Fibroblast of the conjunctiva (primary cell): ENCODE measurements around the gene NPHP4.

Source experiments
- DNase-seq: peaks from one replicate; pipeline ENCODE4 v3.0.0-alpha.2; 2010; ENCODE audit warnings: low read depth

NPHP4 gene

DNA sequence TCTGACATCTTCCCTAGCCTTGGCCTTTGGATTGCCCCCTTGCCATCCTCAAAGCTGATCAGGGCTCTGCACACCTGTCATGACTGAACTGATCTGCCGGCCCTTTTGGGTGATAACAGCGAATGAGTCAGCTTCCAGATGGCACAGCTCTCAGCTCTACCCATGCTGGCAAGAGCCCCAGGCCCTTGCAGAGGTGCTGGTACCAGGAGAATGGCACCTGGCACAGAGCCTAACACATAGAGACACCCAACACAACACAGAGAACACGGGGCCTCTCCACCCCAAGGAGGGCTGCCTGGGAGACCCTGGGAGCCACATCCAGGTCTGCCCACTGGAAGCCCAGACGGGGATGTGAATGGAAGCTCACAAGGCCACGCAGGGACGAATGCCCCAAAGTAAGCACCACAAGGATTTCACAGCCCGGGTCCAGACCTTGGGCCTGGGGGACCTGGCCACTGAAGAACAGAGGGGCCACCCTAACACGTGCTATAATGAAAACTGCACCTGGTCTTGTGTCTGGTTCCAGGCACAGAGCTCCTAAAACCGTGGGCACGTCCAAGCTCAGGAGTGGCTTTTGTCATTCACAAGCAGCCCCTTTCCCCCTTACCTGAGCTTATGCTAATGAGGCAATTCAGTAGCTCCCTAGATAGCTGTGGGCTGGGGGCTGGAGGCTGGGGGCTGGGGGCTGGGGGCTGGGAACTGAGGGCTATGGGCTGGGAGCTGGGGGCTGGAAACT, 160.5 kb downstream of the NPHP4 start:
- DNase-seq = no peak

DNA sequence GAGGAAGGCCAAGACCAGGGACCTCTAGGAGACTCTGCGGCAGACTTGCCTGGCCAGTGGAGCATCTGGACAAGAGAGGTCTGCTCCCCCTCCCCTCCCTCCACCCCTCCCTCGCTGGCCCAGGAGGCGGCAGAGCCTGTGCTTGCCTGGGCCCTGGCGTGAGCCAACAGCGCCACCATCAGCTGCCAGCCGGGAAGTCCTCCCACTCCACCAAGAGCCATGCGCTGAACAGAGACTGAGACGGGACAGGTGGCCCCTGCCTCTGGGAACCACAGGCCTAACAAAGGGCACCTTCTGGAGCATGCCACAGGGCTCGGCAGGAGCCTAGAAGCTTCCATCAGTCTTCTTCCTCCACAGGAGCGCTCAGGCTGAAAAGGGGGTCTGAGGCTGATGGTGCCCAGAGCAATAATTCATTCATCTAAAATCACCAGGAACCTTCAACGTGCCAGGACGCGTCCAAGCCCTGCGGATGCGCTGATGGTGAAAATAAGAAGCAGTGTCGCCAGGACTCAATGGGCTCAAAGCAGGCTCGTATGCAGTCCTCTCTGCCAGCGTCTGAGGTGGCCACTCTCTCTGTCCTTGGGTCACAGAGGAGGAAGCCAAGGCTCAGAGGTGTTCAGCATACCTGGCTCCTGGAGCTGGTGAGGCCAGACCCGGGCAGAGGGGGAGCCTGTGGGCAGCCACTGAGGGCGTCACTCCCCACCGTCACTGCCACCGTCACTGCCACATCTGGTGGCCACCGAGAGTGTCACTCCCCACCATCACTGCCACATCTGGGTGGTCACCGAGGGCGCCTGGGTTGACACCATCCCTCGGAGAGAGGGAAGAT, 161.2 kb downstream of the NPHP4 start:
- no peak for DNase-seq

DNA sequence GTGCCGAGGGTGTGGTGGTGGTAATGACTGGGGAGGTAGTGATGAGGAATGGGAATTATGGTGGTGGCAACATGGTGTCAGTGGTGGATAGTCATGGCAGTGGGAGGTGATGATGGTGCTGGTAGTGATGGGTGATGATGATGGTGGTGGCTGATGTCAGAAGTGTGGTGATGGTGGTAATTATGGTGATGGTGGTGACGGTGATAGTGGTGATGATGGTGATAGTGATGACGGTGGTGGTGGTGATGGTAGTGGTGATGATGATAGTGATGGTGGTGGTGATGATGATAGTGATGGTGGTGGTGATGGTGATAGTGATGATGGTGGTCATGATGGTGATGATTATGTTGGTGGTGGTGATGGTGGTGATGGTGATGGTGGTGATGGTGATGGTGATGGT, 162.8 kb downstream of the NPHP4 start:
- no peak for DNase-seq

DNA sequence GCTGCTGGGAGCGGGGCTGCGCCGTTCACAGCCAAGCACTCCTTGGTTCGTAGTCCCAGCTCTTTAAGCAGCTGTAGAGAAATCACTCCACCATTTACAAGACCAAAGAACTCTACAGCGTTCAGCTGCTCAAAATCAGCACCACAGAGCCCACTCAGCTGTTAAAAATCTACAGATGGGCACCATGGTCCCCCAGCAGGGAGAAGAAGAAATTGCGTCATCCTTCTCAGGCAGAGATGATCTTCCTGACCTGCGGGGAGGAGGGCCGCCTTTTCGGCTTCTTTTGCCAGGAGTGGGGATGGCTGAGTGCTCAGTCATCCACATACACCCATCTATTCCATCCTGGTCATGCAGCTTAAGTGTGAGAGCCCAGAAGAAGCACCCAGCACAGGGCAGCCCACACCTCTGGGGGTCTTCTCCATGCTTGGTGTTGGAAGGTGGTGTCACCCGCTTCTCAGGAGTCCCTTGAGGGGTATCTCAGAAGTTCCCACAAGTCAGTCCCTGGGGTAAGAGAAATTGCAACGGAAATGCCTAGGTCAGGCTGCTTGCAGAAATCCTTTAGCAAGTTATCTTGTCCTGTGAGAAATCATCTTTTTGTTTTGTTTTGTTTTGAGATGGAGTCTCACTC, 163.8 kb downstream of the NPHP4 start:
- no peak for DNase-seq

DNA sequence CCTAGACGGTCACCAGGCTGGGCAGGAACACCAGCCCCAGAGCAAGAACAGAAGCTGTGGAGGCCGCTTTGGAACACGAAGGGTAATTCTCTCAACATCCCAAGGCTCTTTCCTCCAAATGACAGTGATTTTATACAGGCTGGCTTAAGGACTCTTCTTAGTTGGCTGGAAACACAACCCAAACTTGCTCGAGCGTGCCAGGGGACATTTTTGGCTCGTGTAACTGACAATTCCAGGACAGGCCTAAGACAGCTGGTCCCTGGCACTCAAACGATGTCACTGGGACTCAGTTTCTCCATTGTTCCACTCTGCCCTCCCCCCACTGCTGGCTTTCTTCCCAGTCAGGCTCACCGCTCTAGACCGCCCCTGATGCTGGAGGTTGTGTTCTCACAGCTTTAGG, 164.7 kb downstream of the NPHP4 start:
- DNase-seq = no peak

DNA sequence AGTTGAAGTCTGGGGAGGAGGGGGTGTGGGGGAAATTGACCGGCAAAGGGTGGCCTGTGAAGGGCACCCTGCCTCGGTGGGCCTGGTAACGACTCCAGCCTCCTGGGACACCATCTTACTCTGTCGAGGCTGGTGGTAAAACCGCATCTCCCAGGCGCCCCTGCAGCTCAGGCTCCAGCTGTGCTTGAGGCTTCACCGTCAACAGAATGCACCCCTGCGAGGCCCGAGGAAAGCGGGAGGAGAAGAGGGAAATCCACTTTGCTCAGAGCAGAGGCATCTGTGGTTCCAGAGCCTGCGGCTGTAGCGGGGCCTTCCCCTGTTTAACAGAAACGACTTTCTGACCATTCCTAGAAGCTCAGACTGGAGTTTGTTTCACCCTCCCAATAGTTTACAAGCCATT, 165.6 kb downstream of the NPHP4 start:
- no peak for DNase-seq

DNA sequence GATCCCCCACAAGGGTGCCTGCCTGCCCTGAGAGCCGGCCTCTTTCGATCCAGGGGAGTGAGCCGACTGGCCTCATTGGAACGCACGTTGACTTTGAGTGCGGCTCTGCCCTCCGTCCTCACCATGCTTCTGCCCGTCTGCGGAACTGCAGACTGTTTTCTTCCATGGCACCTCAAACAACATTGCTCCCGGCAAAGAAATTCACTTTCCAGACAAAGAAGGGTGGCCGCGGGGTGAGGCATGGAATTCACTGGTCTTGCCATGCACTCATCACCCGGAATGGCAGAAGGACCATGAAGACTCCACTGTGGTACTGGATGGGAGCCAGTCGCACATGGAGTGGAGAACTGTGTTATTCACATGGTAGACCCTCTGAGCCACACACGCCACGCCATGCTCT, 169.5 kb downstream of the NPHP4 start:
- DNase-seq = no peak

DNA sequence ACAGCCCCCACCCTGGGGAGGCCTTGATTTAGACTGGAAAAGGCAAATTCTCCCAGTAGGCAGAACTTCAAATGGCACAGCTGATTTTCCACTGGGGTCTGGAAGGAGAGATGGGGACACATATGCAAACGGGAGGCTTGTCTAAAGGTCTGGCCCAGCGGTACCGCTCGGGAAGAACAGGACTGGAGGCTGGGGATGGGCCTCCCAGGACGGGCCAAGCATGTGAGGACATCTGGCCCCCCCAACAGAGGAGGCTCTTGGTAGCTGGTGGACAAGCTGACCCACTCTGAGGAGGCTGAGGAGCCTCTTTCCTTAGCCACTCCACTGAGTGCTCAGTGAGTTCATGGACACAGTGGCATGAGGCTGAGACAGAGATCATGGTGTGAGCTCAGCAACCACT, 170.0 kb downstream of the NPHP4 start:
- DNase-seq = no peak

DNA sequence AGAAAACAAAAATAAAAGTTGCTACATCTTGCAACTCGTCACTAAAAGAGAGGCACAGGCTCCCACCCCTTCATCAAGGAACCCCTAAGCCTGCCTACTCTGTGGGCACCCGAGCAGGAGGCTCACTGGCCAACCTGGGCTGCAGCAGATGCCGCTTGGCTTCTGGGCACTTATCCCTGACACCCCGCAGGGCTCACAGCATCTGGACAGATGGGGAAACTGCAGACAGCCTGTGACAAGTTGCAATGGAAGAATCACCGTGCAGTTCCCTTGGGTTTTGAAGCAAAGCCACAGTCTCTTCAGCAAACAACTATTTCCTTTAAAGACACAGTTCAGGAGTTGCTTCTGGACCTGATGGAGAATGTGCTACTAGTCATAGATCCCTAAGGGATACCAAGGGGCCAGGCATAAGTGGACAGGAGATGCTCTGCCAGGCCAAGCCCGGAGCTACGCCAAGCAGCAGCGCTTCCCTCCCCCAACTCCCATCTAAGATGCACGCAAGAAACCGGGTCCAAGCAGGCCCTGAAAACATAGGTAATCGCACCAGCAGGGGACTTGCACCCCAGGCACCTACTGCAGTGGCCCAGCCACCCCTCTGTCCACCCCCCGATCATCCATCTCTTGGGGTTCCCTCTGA, 170.6 kb downstream of the NPHP4 start:
- DNase-seq = no peak

DNA sequence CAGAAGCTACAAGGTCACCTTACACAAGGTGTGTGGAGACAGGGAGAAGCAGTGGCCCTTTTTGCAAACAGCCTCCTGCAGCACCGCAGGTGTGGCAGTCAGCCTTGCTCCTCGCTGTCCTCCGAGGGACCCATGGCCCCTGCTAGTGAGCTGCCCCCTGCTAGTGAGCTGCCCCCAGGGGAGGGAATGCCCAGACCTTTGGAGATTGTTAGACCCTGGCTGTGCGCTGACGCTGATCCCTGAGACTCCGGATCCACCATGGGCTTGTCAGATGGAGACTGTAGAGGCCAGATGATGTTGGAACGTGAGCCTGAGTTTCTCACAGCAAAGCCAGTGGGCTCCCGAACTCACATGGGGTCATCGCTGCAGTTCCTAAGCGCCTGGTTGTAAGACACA, 172.2 kb downstream of the NPHP4 start:
- DNase-seq = no peak

DNA sequence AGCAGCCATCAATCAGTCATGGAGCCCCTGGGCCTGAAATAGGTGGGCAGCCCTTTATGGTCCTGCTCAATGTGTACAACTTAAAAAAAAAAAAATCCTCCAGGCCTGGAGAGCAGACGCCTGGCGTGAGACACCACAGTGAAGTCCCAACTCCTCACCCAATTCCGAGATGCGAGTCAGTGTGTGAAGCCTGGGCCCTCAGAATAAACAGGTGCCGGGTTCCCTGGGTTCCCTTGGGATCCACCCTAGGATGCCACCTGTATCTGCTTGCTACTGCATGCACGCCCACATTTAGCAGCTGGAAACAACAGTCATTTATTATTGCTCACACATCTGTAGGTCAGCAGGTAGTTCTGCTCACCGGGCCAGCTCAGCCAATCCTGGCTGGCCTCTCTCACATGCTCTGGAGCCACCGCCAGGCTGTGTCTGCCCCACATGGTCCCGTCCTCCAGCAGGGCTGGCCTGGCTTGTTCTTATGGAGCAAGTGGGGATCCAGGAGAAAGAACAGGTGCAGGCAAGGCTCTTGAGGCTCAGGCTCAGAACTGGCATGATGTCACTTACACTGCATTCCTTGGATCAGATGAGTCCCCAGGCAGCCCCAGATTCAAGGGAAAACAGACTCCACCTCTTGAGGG, 172.7 kb downstream of the NPHP4 start:
- DNase-seq = no peak

DNA sequence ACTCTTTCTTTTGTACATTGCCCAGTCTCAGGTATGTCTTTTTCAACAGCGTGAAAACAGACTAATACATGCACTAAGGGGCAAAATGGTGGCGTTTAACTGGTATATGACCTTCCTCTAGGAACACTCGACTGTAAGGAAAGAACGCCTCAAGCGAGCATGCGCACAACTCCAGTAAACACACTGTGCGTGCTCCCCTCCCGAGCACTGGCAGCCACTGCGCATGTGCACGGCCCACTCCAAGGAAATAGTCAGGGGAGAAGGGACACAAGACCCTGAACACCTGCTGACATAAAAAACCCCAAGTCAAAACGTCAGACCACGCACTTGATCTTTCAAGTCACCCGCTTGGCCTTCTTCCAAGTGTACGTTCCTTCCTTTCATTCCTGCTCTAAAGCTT, 173.5 kb downstream of the NPHP4 start:
- DNase-seq = no peak

DNA sequence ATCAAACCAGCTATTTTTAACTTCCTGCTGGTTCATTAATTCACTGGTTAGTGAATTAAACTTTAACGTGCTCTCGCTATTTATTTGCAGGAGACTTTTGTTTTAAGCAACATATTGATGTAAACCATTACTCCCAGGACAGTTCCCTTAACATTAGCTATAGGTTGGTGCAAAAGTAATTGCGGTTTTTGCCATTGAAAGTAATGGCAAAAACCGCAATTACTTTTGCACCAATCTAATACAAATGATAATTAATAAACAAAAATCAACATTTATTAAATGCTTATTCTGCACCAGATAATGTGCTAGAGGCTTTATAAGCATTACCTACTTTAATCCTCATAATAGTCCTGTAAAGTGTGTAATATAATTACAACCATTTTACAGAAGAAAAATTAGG, 176.5 kb downstream of the NPHP4 start:
- DNase-seq = no peak

DNA sequence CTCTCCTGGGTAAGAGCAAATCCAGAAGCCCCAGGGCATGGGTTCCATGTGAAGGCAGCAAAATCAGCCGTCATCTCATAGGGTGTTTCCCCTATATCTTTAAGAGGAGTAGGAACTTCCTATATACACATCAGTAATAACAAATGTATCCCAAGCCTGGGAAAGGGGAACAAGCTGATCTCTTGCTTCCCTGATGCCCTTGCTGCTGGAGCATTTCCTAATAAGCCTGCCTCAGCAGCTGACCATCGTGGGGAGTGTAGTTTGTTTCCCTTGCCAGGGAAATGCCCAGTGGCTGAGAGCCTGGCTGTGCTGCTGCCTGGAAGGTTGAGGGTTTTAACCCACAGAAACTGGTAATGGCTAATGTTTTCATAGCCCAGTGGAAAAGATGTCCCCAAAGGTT, 177.0 kb downstream of the NPHP4 start:
- no peak for DNase-seq

DNA sequence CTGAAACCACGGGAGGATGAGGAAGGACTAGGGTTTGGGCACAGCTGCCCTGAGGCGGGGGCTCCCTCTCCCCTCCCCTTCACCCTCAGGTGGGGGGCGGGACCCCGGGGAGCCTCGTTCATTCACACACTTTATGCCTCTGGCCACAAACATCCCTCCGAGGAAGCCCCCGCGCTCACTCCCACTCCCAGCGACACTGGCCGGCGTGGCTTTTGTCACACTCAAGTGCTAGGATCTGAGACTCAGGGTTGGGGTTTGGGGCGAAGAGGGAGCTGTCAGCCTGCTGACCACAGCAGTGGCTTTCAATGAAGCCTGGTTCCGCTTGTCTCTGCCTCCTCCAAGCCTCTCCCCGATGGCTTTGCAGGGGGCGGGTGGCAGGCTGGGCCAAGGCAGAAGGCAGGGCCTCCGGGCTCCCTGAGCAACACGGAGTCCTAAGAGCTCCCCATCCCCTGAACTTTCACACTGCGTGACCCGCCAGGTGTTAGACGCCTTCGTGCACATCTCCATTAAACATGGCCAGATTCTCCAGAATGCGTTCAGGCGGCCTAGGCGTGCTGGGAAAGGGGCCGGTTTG, 178.1 kb downstream of the NPHP4 start:
- no peak for DNase-seq

DNA sequence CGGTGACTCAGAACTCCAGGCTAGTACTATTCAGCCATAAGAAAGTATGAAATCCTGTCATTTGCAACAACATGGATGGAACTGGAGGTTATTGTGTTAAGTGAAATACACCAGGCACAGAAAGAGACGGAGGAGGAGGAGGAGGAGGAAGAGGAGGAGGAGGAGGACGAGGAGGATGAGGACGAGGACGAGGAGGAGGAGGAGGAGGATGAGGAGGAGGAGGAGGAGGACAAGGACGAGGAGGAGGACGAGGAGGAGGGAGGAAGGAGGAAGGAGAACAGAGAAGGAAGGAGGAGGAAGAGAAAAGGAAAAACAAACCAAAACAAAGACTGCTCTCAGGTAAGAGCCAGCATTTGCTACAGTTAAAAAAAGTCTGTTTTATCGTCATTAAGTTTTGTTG, 178.7 kb downstream of the NPHP4 start:
- no peak for DNase-seq
